ENCODE data around the gene IL11RA. TPM values are rescaled to one million over a fixed set of nuclear protein-coding genes. Genes with fewer than 3 reads are reported as not detected.
A peak's percentile ranks its signal among the peaks of the same experiment; 100 is the strongest.

IL11RA gene
- total and polyA plus RNA-seq, 2 of the 8 experiments (the other 6 are each of a cell fraction or from before 2014, with no cell fraction given): 5.5 to 9.1 TPM

- Histone ChIP-seq H3K4me1 (replicated peaks in 1 of 4; ENCODE audit: control insufficient read depth in 3 of 4, insufficient read depth in 4 of 4, low read length in 3 of 4) (peaks cover 2 to 11% (median 8%) of the 10 kb centered on the region in 4 experiments; a peak in 4 of 7 replicates), H3K79me2 (ENCODE audit: control insufficient read depth in 1 of 2, insufficient read depth in 2 of 2, low read length in 2 of 2) (peaks cover 0 to 11% of the 10 kb centered on the region in 2 experiments; a peak in 2 of 4 replicates), H3K4me3 (ENCODE audit: extremely low read depth in 1 of 4, insufficient read depth in 2 of 4, low read depth in 3 of 4, low read length in 4 of 4) (0 out of 8 replicates have a peak overlapping the region, but pooled peaks of 1 of the 4 experiments have one; percentile 6), H2BK12ac (ENCODE audit: low read depth, low read length) (no peak overlapping the region), H3K9ac (replicated peaks in 1 of 4; ENCODE audit: extremely low read depth in 1 of 4, low read depth in 3 of 4, low read length in 3 of 4) (no peak overlapping the region), H2BK15ac (ENCODE audit: low read length) (no peak overlapping the region), H3K36me3 (ENCODE audit: control insufficient read depth in 2 of 4, insufficient read depth in 4 of 4, low read length in 3 of 4) (peaks cover 0 to 6% (median 2%) of the 10 kb centered on the region in 4 experiments; a peak in 3 of 8 replicates), H3K14ac (ENCODE audit: insufficient read length) (no peak overlapping the region), H3K4me2 (ENCODE audit: insufficient read depth in 1 of 2, low read depth in 2 of 2, low read length in 2 of 2) (no peak overlapping the region; a peak in 1 of 4 replicates), H3K56ac (replicated peaks; ENCODE audit: insufficient read length, low read depth, low read length) (no peak overlapping the region), H2AFZ (ENCODE audit: low read length) (no peak overlapping the region), H4K5ac (ENCODE audit: insufficient read length, low read depth, low read length) (no peak overlapping the region), H3K23ac (ENCODE audit: insufficient read length) (no peak overlapping the region), H3K27me3 (replicated peaks in 1 of 4; ENCODE audit: control insufficient read depth in 3 of 4, extremely low read depth in 1 of 4, insufficient read depth in 3 of 4, low read length in 3 of 4) (peaks cover 2 to 14% (median 10%) of the 10 kb centered on the region in 4 experiments), H3K18ac (ENCODE audit: extremely low read depth, low read length) (no peak overlapping the region), H2BK5ac (ENCODE audit: low read depth, low read length) (no peak overlapping the region), H2BK20ac (ENCODE audit: low read length) (no peak overlapping the region), H3K27ac (ENCODE audit: low read depth, low read length) (no peak overlapping the region), H2BK120ac (replicated peaks; ENCODE audit: low read depth, low read length) (no peak overlapping the region), H2AK5ac (ENCODE audit: low read depth, low read length) (no peak overlapping the region), H4K20me1 (replicated peaks in 1 of 2; ENCODE audit: control insufficient read depth in 1 of 2, insufficient read depth in 2 of 2, low read length in 2 of 2) (peaks cover 0 to 11% of the 10 kb centered on the region in 2 experiments), H4K91ac (replicated peaks; ENCODE audit: insufficient read length, low read length) (no peak overlapping the region), H3K9me3 (ENCODE audit: insufficient read depth in 2 of 2, low read depth in 1 of 2, low read length in 1 of 2) (no peaks in the 10 kb centered on the region), H3K79me1 (ENCODE audit: low read depth, low read length) (peaks cover 10% of the 10 kb centered on the region), H4K8ac (ENCODE audit: extremely low read depth, insufficient read depth, low read length) (no peak overlapping the region; the same call in 1 of the 2 replicates), H3K23me2 (ENCODE audit: low read depth, low read length) (peaks cover 9% of the 10 kb centered on the region), H3K4ac (replicated peaks; ENCODE audit: insufficient read length, low read depth, low read length) (no peak overlapping the region)
- ChIA-PET CTCF (ENCODE audit: partially characterized antibody) (interaction anchor here (0.7 to 18.5 kb wide), 15 partner anchors 10 to 124 kb away, joined by 3 to 401 read pairs (median 9); partner anchors contain the start of genes CCL27, DCTN3, GALT and IL11RA), POLR2A (ENCODE audit: partially characterized antibody) (interaction anchor here (0.9 to 11.3 kb wide), 4 partner anchors 10 to 35 kb away, joined by 3 to 127 read pairs (median 10); partner anchors contain the start of genes GALT and IL11RA)
- DNase-seq (ENCODE audit: low read depth in 1 of 2, low spot score in 2 of 2) (no peak), FAIRE-seq (no peak)
- TF ChIP-seq RFX5 (IDR thresholded peaks at IDR 0.05; ENCODE audit: borderline replicate concordance, low read depth, low read length): no peak
- TF ChIP-seq BACH1 (IDR thresholded peaks at IDR 0.05; ENCODE audit: low read length): no peak
- no peak for TF ChIP-seq BRCA1 (IDR thresholded peaks at IDR 0.05; ENCODE audit: low read depth, low read length)
- TF ChIP-seq SRF (IDR thresholded peaks at IDR 0.05; ENCODE audit: low read depth, low read length): no peak
- no peak for TF ChIP-seq CBX8 (IDR thresholded peaks at IDR 0.05; ENCODE audit: borderline replicate concordance, low read depth, low read length)
- no peak for TF ChIP-seq HDAC6 (IDR thresholded peaks at IDR 0.05; ENCODE audit: low read depth, low read length)
- no peak for TF ChIP-seq RAD21 (IDR thresholded peaks at IDR 0.05 in 1 of 2, conservative IDR thresholded peaks at IDR 0.05 in 1 of 2; ENCODE audit: low read depth in 2 of 2, low read length in 2 of 2)
- TF ChIP-seq NANOG (IDR thresholded peaks at IDR 0.05; ENCODE audit: insufficient read depth, low read depth, low read length, poor library complexity, severe bottlenecking): no peak
- no peak for TF ChIP-seq RBBP5 (IDR thresholded peaks at IDR 0.05; ENCODE audit: borderline replicate concordance, low read depth, low read length)
- TF ChIP-seq EP300 (IDR thresholded peaks at IDR 0.05; ENCODE audit: borderline replicate concordance in 1 of 2, low read depth in 2 of 2, low read length in 2 of 2): no peak
- no peak for TF ChIP-seq CEBPB (IDR thresholded peaks at IDR 0.05; ENCODE audit: low read depth, low read length)
- no peak for TF ChIP-seq PHF8 (conservative IDR thresholded peaks at IDR 0.05; ENCODE audit: low read depth, low read length)
- 96% methylated on average over 14 of the region's 14 CpGs; no CpG with 5 or more reads in 1 of the 2 experiments for WGBS, 2 experiments (ENCODE audit: extremely low coverage in 1 of 2, insufficient coverage in 1 of 2, insufficient read length in 1 of 2, insufficient replicate concordance in 2 of 2, low coverage in 1 of 2, low lambda C conversion rate in 2 of 2, missing lambda C conversion rate in 1 of 2)
Measured at GRCh38 chr9:34635556-34635955, 16.4 kb upstream of the IL11RA start.

Measured in H1 (cell line).